SJCRH30 (cell line): ENCODE data around the gene DDRGK1. TPM values are rescaled to one million over a fixed set of nuclear protein-coding genes. Genes with fewer than 3 reads are reported as not detected.
"Not testable (repeated sequence)": the region's sequence is repeated elsewhere in the genome, so short reads cannot be mapped to it uniquely, and the experiment has no call there.

Source experiments
- DNase-seq, 2 experiments: peaks; one replicate each; pipeline ENCODE4 v3.0.0-alpha.2; 2015 to 2020
- H3K27ac ChIP-seq: fragments of 250-450 bp; sonication (Bioruptor Pico); 2 replicates; pipeline ENCODE4 v1.5.1; 2020; ENCODE audit warnings: mild to moderate bottlenecking, moderate library complexity
- H3K27me3 ChIP-seq: fragments of 250-450 bp; sonication (Bioruptor Pico); 2 replicates; pipeline ENCODE4 v1.5.1; 2020; ENCODE audit warnings: mild to moderate bottlenecking, moderate library complexity
- H3K36me3 ChIP-seq: fragments of 250-450 bp; sonication (Bioruptor Pico); 2 replicates; pipeline ENCODE4 v1.5.1; 2020; ENCODE audit warnings: mild to moderate bottlenecking, moderate library complexity
- H3K4me1 ChIP-seq: fragments of 250-450 bp; sonication (Bioruptor Pico); 2 replicates; pipeline ENCODE4 v1.5.1; 2020; ENCODE audit warnings: mild to moderate bottlenecking, moderate library complexity
- H3K4me3 ChIP-seq: fragments of 250-450 bp; sonication (Bioruptor Pico); 2 replicates; pipeline ENCODE4 v1.5.1; 2020; ENCODE audit warnings: mild to moderate bottlenecking, moderate library complexity
- H3K9me3 ChIP-seq: fragments of 250-450 bp; sonication (Bioruptor Pico); replicated peaks from 2 replicates; pipeline ENCODE4 v1.5.1; 2020; ENCODE audit warnings: mild to moderate bottlenecking, moderate library complexity
- total RNA-seq: library from RNA; depleted of rRNA; stranded (reverse); fragments of >200 nt; shearing (Covaris generic); gene quantifications from 2 replicates; pipeline ENCODE4 v1.2.3, GENCODE V29; 2014; rRNA removed

DDRGK1 gene
- total RNA-seq, 1 experiment from 2014 or later: 15.5 TPM

DNA sequence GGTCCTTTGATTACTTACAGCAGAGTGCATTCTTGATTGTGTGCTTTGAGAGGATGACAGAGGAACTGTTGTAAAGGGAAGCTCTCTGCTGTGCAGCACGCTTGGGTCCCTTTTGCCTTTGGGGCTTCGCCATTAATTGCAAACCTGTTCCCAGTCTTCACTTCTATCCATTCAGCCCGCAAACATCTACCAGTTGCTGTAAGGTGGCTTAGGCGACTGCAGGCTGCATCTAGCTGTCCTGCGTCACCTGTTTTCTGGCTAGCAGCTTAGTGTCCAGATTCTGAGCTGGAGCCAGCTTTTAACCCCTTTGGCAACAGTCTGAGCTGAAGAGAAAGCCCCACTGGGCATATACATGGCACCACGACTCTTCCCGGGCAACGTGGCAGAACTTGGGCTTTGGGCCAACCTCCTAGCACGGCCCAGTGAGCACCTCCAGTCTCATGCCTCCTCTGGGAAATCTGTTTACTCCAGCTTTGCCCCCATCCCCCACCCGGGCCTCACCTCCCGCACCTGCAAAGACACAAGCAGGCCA, 42.3 kb downstream of the DDRGK1 start:
- Histone ChIP-seq H3K4me1 (peaks cover 4% of the 10 kb centered on the region), H3K27me3 (no peaks in the 10 kb centered on the region), H3K27ac (no peak overlapping the region), H3K36me3 (no peaks in the 10 kb centered on the region), H3K4me3 (no peak overlapping the region), H3K9me3 (no peaks in the 10 kb centered on the region)
- peak; percentile 45 to 72 for DNase-seq

DNA sequence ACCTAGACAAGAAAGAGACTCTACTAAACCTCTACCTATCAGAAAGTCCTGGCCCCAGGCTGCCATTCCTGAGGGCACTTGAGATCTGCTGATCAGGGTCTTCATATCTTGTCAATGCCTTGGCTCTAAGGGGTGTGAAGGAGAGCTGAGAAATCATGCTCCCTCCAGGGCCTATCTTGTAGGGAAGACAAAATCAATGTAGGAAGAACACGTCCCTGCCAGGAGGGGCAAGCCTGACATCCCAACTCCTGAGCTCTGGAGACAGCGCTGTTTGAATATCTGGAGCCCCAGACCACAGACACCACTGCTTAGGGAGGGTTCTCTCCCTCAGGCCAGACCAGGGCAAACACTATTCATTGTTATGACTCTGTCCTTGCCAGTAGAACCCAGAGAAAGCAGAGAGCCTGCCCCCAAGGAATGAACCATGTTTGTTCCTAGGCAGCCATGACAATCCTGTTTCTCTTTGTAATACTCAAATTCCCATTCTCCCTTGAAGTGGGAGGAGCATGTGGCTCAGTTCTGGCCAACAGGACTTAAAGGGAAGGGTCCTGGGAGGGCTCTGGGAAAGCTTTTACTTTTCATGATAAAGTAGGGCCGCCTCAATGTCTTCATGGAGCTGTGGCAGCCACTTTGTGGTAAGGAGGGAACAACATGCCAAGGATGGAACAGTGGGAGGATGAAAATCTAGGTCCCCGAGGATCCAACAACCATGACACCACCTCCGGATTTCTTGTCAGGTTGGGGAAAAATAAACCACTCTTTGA, 43.0 kb downstream of the DDRGK1 start:
- Histone ChIP-seq H3K36me3 (no peaks in the 10 kb centered on the region), H3K4me1 (peaks cover 4% of the 10 kb centered on the region), H3K27ac (no peak overlapping the region), H3K9me3 (no peaks in the 10 kb centered on the region), H3K4me3 (no peak overlapping the region), H3K27me3 (no peaks in the 10 kb centered on the region)
- peak in 1 of 2 experiments; percentile 22 for DNase-seq

DNA sequence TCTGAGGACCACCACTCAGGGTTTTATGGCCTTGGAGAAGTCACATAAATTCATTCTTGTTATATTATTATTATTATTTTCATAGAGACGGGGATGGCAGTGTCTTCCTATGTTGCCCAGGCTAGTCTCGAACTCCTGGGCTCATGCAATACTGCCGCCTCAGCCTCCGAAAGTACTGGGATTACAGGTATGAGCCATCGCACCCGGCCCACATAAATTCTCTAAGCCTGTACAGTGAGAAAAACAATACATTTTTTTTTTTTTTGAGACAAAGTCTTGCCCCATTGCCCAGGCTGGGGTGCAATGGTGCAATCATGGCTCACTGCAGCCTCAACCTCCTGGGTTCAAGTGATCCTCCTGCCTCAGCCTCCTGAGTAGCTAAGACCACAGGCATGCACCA, 44.1 kb downstream of the DDRGK1 start:
- Histone ChIP-seq H3K4me3 (peak overlapping the region; percentile 90), H3K27ac (no peak overlapping the region), H3K4me1 (no peaks in the 10 kb centered on the region; the same call in 1 of the 2 replicates), H3K36me3 (peaks cover 2% of the 10 kb centered on the region; the same call in 1 of the 2 replicates), H3K9me3 (no peaks in the 10 kb centered on the region), H3K27me3 (no peaks in the 10 kb centered on the region)
- DNase-seq: no peak

GRCh38 chr20:3158968-3159431, 45.5 kb downstream of the DDRGK1 start:
- H3K4me3 ChIP-seq: peak overlapping the region; percentile 90
- no peaks in the 10 kb centered on the region for H3K27me3 ChIP-seq
- DNase-seq: peak in 1 of 2 experiments; percentile 20
- no peaks in the 10 kb centered on the region for H3K9me3 ChIP-seq
- no peaks in the 10 kb centered on the region; the same call in 1 of the 2 replicates for H3K4me1 ChIP-seq
- peak overlapping the region; percentile 68 for H3K27ac ChIP-seq
- peaks cover 7% of the 10 kb centered on the region for H3K36me3 ChIP-seq

GRCh38 chr20:3157817-3158216, 46.7 kb downstream of the DDRGK1 start:
- Histone ChIP-seq H3K36me3 (peaks cover 15% of the 10 kb centered on the region), H3K27me3 (no peaks in the 10 kb centered on the region), H3K27ac (no peak overlapping the region), H3K4me3 (no peak overlapping the region), H3K4me1 (no peaks in the 10 kb centered on the region; the same call in 1 of the 2 replicates), H3K9me3 (no peaks in the 10 kb centered on the region)
- DNase-seq: no peak

DNA sequence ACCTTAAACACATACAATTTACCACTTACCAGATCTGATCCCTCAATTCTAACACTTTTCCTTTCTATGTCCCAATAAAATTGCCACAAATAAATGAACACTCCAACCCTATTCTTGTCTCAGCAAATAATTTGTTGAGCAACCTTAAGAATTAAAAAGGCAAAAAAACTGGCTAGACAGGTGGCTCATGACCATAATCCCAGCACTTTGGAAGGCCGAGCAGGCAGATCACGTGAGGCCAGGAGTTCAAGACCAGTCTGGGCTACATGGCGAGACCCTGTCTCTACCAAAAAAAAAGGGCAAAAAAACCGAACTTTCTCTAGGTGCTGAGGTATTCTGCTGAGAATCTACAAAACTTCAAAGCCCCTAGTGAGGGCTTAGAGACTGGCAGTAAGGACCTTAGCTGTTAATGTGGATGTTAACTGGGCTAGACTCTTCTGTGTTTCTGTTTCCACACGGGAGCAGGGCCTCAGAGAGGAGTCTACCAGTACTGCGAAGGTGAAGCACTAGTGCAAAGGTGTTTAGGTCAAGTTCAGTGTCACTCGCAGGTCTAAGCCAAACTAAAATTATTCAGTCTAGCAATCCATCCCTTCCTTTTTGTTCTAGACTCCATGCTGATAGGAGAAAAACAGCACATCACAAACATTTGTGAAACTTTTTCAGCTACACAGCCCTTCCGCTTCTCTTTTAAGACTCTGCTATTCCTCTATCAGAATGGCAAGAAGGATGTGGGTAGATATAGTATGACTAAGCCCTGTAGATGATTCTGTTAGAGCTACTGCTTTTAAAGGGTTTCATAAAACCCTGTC, 47.5 kb downstream of the DDRGK1 start:
- no peak overlapping the region for H3K4me3 ChIP-seq
- no peak for DNase-seq
- no peak overlapping the region for H3K27ac ChIP-seq
- H3K9me3 ChIP-seq: no peaks in the 10 kb centered on the region
- H3K36me3 ChIP-seq: peaks cover 15% of the 10 kb centered on the region
- no peaks in the 10 kb centered on the region for H3K27me3 ChIP-seq
- no peaks in the 10 kb centered on the region for H3K4me1 ChIP-seq

GRCh38 chr20:3152057-3152644, 52.3 kb downstream of the DDRGK1 start:
- not testable (repeated sequence) for H3K4me3 ChIP-seq, H3K27ac ChIP-seq, H3K9me3 ChIP-seq, DNase-seq, H3K27me3 ChIP-seq, H3K4me1 ChIP-seq
- H3K36me3 ChIP-seq: peaks cover 39% of the 10 kb centered on the region

- peaks cover 42% of the 10 kb centered on the region for H3K36me3 ChIP-seq
- H3K27ac ChIP-seq: no peak overlapping the region
These were observed 53.6 kb downstream of the DDRGK1 start for GRCh38 chr20:3150908-3151307.

GRCh38 chr20:3146732-3147341, 57.6 kb downstream of the DDRGK1 start:
- Histone ChIP-seq H3K4me1 (no peaks in the 10 kb centered on the region), H3K4me3 (no peak overlapping the region), H3K27me3 (no peaks in the 10 kb centered on the region), H3K36me3 (peaks cover 35% of the 10 kb centered on the region), H3K27ac (no peak overlapping the region), H3K9me3 (0 out of 2 replicates have a peak, but pooled peaks cover 5% of the 10 kb centered on the region)
- DNase-seq: no peak

More at GRCh38 chr20:3150908-3151307, 53.6 kb downstream of the DDRGK1 start:
- Histone ChIP-seq H3K9me3 (no peaks in the 10 kb centered on the region), H3K27me3 (no peaks in the 10 kb centered on the region), H3K4me1 (no peaks in the 10 kb centered on the region), H3K4me3 (no peak overlapping the region)
- no peak for DNase-seq

DNA sequence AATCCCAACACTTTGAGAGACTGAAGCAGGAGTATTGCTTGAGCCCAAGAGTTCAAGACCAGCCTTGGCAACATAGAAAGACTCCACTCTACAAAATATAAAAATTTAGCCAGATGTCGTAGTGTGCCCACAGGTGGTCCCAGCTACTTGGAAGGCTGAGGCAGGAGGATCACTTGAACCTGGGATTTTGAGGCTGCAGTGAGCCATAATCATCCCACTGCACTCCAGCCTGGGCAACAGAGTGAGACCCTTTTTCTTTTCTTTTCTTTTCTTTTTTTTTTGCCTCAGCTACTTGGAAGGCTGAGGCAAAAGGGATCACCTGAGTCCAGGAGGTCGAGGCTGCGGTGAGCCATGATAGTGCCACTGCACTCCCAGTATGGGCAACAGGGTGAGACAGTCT, 62.7 kb downstream of the DDRGK1 start:
- no peak for DNase-seq
- Histone ChIP-seq H3K4me3 (no peak overlapping the region), H3K4me1 (no peaks in the 10 kb centered on the region), H3K27me3 (no peaks in the 10 kb centered on the region), H3K9me3 (0 out of 2 replicates have a peak, but pooled peaks cover 5% of the 10 kb centered on the region), H3K27ac (no peak overlapping the region), H3K36me3 (peaks cover 10% of the 10 kb centered on the region)

Other genes with a start within 250 kb of the DDRGK1 start
- gene GNRH2, start 161.1 kb downstream of the DDRGK1 start, total RNA-seq: 0.43 TPM in 1 of 2 replicates, not detected in the other
- gene MRPS26, start 158.6 kb downstream of the DDRGK1 start, total RNA-seq: 46.2 and 46.5 TPM in 2 replicates
- gene OXT, start 133.1 kb downstream of the DDRGK1 start, total RNA-seq: not detected in 2 replicates
- gene AVP, start 120.0 kb downstream of the DDRGK1 start, total RNA-seq: not detected in 2 replicates
- 20.2 and 21.0 TPM in 2 replicates for gene FASTKD5, start 44.8 kb downstream of the DDRGK1 start, total RNA-seq
- 5.2 and 5.8 TPM in 2 replicates for gene UBOX5, start 44.8 kb downstream of the DDRGK1 start, total RNA-seq
- 3.2 and 3.4 TPM in 2 replicates for gene LZTS3, start 31.1 kb downstream of the DDRGK1 start, total RNA-seq
- 46.4 and 46.5 TPM in 2 replicates for gene ITPA, start 4.8 kb upstream of the DDRGK1 start, total RNA-seq
- 12.1 and 16.4 TPM in 2 replicates for gene SLC4A11, start 34.5 kb upstream of the DDRGK1 start, total RNA-seq
- 10.7 and 11.0 TPM in 2 replicates for gene DNAAF9, start 203.0 kb upstream of the DDRGK1 start, total RNA-seq